ENCODE data around the gene EIF4G1.

EIF4G1 gene

DNA sequence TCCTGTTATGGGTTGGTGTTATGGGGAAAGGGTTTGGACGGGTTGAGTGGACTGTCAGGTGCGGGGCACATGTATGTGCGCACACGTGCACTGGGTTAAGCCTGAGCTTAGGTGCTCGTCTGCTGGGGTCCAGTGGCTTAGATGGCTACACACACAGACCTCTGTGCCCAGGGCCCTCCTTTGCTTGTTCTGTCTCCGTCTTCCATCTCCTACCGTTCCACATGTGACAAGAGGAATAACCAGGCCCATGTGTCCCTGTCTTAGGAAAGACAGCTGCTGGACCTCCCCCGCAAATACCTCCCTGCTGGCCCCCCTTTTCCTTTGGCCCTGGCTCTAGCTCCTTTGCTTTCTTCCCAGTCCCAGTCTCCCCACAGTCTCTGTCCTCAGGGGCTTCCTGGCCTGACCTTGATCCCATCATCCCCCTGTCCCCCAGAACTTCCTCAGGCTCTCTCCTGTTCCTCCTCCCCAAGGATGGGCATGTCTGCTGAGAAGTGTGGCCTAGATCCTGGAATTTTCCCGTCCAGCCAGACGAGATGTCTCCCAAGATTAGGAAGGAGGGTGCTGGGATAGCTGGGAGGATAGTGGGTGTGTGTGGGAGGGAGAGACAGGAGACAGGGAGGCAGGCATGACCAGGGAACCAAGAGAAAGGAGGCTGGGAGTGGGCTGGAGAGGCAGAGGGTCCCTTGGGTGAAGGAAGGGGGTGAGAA, 64.4 kb downstream of the EIF4G1 start:
- no peak for ATAC-seq (ENCODE audit: insufficient read depth, low read depth)
- TF ChIP-seq, protein P1, sequence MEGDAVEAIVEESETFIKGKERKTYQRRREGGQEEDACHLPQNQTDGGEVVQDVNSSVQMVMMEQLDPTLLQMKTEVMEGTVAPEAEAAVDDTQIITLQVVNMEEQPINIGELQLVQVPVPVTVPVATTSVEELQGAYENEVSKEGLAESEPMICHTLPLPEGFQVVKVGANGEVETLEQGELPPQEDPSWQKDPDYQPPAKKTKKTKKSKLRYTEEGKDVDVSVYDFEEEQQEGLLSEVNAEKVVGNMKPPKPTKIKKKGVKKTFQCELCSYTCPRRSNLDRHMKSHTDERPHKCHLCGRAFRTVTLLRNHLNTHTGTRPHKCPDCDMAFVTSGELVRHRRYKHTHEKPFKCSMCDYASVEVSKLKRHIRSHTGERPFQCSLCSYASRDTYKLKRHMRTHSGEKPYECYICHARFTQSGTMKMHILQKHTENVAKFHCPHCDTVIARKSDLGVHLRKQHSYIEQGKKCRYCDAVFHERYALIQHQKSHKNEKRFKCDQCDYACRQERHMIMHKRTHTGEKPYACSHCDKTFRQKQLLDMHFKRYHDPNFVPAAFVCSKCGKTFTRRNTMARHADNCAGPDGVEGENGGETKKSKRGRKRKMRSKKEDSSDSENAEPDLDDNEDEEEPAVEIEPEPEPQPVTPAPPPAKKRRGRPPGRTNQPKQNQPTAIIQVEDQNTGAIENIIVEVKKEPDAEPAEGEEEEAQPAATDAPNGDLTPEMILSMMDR (IDR thresholded peaks at IDR 0.05; ENCODE audit: borderline replicate concordance, extremely low read depth, low read length, poor library complexity, severe bottlenecking), result no peak
- Histone ChIP-seq H3K4me3 (ENCODE audit: low read depth in 1 of 2, low read length in 2 of 2) (no peak overlapping the region), H2AFZ (ENCODE audit: low read depth, low read length) (no peak overlapping the region), H3K27me3 (ENCODE audit: insufficient read depth, low read length, poor library complexity) (no peaks in the 10 kb centered on the region), H3K27ac (ENCODE audit: low read length) (no peak overlapping the region), H3K9me3 (ENCODE audit: insufficient read depth, low read length, severe bottlenecking) (no peaks in the 10 kb centered on the region), H3K79me2 (ENCODE audit: insufficient read depth, low read length) (no peaks in the 10 kb centered on the region), H3K9ac (ENCODE audit: low read depth, low read length) (no peak overlapping the region), H3K4me2 (ENCODE audit: insufficient read depth, low read length) (no peak overlapping the region), H3K36me3 (ENCODE audit: insufficient read depth, low read length) (no peaks in the 10 kb centered on the region), H3K4me1 (ENCODE audit: insufficient read depth, low read length) (no peaks in the 10 kb centered on the region), H4K20me1 (ENCODE audit: insufficient read depth, low read length) (no peaks in the 10 kb centered on the region)
- no peak for DNase-seq

DNA sequence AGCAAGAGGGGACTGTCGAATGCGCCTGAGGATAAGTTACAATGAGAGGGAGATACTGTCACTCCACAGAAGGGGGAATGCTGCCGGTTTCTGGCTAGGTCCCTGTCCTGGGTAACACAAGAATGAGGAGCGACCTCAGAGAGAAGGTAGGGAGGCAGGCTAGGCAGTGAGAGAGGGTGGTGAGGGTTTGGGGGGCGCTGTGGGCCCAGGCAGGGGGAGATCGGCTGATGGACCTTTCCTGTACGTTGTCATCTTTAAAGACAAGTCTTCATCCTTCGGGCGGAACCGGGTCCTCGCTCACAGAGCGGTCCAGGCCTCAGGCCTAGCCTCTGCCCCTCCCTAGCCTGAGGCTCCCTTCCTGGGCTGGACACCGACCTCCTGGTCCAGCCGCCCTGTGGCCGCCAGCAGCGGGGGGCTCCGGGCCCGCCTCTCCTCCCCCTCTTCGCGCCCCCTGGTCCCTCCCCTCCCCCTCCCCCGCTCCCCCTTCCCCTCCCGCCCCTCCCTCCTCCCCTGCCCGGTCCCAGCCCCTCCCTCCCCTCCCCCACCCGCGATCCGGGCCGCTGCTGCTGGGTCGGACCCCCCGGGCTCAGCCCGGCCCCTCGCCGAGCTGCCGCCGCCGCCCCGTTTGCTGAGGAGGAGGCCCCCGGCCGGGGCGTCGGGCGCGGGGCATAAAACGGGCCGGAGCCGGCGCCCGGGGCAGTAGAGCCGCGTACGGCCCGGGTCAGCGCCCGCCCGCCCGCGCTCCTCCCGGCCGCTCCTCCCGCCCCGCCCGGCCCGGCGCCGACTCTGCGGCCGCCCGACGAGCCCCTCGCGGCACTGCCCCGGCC, 65.2 kb downstream of the EIF4G1 start, which contains the start of gene CHRD:
Gene CHRD, plus strand, starts transcription at position 697 of the 827 bp plus-strand sequence. CDS start 265 bp downstream, outside the sequence.
- H4K20me1 ChIP-seq (ENCODE audit: insufficient read depth, low read length), result no peaks in the 10 kb centered on the region
- H3K4me1 ChIP-seq (ENCODE audit: insufficient read depth, low read length), result no peaks in the 10 kb centered on the region
- no peaks in the 10 kb centered on the region for H3K36me3 ChIP-seq (ENCODE audit: insufficient read depth, low read length)
- no peak within 1 kb of the TSS for H3K4me3 ChIP-seq (ENCODE audit: low read depth in 1 of 2, low read length in 2 of 2)
- no peaks in the 10 kb centered on the region for H3K9me3 ChIP-seq (ENCODE audit: insufficient read depth, low read length, severe bottlenecking)
- no peaks in the 10 kb centered on the region for H3K27me3 ChIP-seq (ENCODE audit: insufficient read depth, low read length, poor library complexity)
- no peak for ATAC-seq (ENCODE audit: insufficient read depth, low read depth)
- TF ChIP-seq EZH2 (IDR thresholded peaks at IDR 0.05; ENCODE audit: borderline replicate concordance, low read depth, low read length, severe bottlenecking), result no peak
- TF ChIP-seq, protein P1 (IDR thresholded peaks at IDR 0.05; ENCODE audit: borderline replicate concordance, extremely low read depth, low read length, poor library complexity, severe bottlenecking), result no peak
- no peak within 1 kb of the TSS for H2AFZ ChIP-seq (ENCODE audit: low read depth, low read length)
- H3K79me2 ChIP-seq (ENCODE audit: insufficient read depth, low read length), result no peaks in the 10 kb centered on the region
- no peak within 1 kb of the TSS for H3K4me2 ChIP-seq (ENCODE audit: insufficient read depth, low read length)
- H3K27ac ChIP-seq (ENCODE audit: low read length), result no peak within 1 kb of the TSS
- no peak within 1 kb of the TSS for H3K9ac ChIP-seq (ENCODE audit: low read depth, low read length)
- DNase-seq, result no peak

DNA sequence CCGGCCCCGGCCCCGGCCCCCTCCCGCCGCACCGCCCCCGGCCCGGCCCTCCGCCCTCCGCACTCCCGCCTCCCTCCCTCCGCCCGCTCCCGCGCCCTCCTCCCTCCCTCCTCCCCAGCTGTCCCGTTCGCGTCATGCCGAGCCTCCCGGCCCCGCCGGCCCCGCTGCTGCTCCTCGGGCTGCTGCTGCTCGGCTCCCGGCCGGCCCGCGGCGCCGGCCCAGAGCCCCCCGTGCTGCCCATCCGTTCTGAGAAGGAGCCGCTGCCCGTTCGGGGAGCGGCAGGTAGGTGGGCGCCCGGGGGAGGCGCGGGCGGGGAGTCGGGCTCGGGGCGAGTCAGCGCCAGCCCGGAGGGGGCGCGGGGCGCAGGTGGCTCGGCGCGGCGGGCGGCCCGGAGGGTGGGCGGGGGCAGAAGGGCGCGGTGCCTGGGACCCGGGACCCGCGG, 65.8 kb downstream of the EIF4G1 start:
- no peak for TF ChIP-seq EZH2 (IDR thresholded peaks at IDR 0.05; ENCODE audit: borderline replicate concordance, low read depth, low read length, severe bottlenecking)
- TF ChIP-seq, protein P1 (IDR thresholded peaks at IDR 0.05; ENCODE audit: borderline replicate concordance, extremely low read depth, low read length, poor library complexity, severe bottlenecking), result no peak
- Histone ChIP-seq H3K4me2 (ENCODE audit: insufficient read depth, low read length) (no peak overlapping the region), H3K79me2 (ENCODE audit: insufficient read depth, low read length) (no peaks in the 10 kb centered on the region), H3K9ac (ENCODE audit: low read depth, low read length) (no peak overlapping the region), H3K27ac (ENCODE audit: low read length) (no peak overlapping the region), H3K4me1 (ENCODE audit: insufficient read depth, low read length) (no peaks in the 10 kb centered on the region), H3K4me3 (ENCODE audit: low read depth in 1 of 2, low read length in 2 of 2) (no peak overlapping the region), H3K36me3 (ENCODE audit: insufficient read depth, low read length) (no peaks in the 10 kb centered on the region), H3K27me3 (ENCODE audit: insufficient read depth, low read length, poor library complexity) (no peaks in the 10 kb centered on the region), H3K9me3 (ENCODE audit: insufficient read depth, low read length, severe bottlenecking) (no peaks in the 10 kb centered on the region), H4K20me1 (ENCODE audit: insufficient read depth, low read length) (no peaks in the 10 kb centered on the region), H2AFZ (ENCODE audit: low read depth, low read length) (no peak overlapping the region)
- ATAC-seq (ENCODE audit: insufficient read depth, low read depth) (no peak), DNase-seq (no peak)

All from DND-41 (cell line).